HG02870 (cell line): Measurements from ENCODE around the gene TUT1.
"Not testable (repeated sequence)": the region's sequence is repeated elsewhere in the genome, so short reads cannot be mapped to it uniquely, and the experiment has no call there.

Source experiments
- ATAC-seq: cut with Tn5 transposase; IDR thresholded peaks from one replicate; pipeline ENCODE4 v1.9.1; 2021; ENCODE audit warnings: mild to moderate bottlenecking, moderate library complexity; ENCODE audit not compliant: unreplicated experiment

The TUT1 gene

GRCh38 chr11:62580959-62581715 lies 10.2 kb downstream of the TUT1 start:
- ATAC-seq: no peak

GRCh38 chr11:62579252-62579651 lies 12.1 kb downstream of the TUT1 start:
- ATAC-seq: no peak

- ATAC-seq: no peak
Measured at GRCh38 chr11:62578541-62578940, 12.8 kb downstream of the TUT1 start.

- no peak for ATAC-seq
Measured at GRCh38 chr11:62577046-62577714, 14.1 kb downstream of the TUT1 start.

- no peak for ATAC-seq
Measured at GRCh38 chr11:62575837-62576236, 15.5 kb downstream of the TUT1 start.

- no peak for ATAC-seq
Measured at GRCh38 chr11:62575156-62575555, 16.2 kb downstream of the TUT1 start.

- no peak for ATAC-seq
Measured at GRCh38 chr11:62574363-62575071, 16.8 kb downstream of the TUT1 start.

- ATAC-seq: peak; percentile 89
Measured at GRCh38 chr11:62573592-62574362, 17.5 kb downstream of the TUT1 start, which contains the start of gene EEF1G. EEF1G (minus strand) TSS chr11:62573891; CDS start chr11:62573842, 49 bp downstream.

GRCh38 chr11:62573006-62573591 lies 18.2 kb downstream of the TUT1 start:
- no peak for ATAC-seq

GRCh38 chr11:62572431-62572830 lies 18.9 kb downstream of the TUT1 start:
- ATAC-seq: no peak

GRCh38 chr11:62571493-62571892 lies 19.8 kb downstream of the TUT1 start:
- not testable (repeated sequence) for ATAC-seq

- ATAC-seq: not testable (repeated sequence)
Measured at GRCh38 chr11:62570903-62571302, 20.4 kb downstream of the TUT1 start.

GRCh38 chr11:62569611-62570010 lies 21.7 kb downstream of the TUT1 start:
- no peak for ATAC-seq

- no peak for ATAC-seq
Measured at GRCh38 chr11:62567018-62567633, 24.2 kb downstream of the TUT1 start.

GRCh38 chr11:62566247-62566646 lies 25.1 kb downstream of the TUT1 start:
- ATAC-seq: no peak

GRCh38 chr11:62565100-62565802 lies 26.1 kb downstream of the TUT1 start:
- no peak for ATAC-seq

- not testable (repeated sequence) for ATAC-seq
Measured at GRCh38 chr11:62561677-62562230, 29.6 kb downstream of the TUT1 start.

GRCh38 chr11:62560566-62561103 lies 30.7 kb downstream of the TUT1 start:
- ATAC-seq: no peak

GRCh38 chr11:62559626-62560025 lies 31.7 kb downstream of the TUT1 start:
- ATAC-seq: not testable (repeated sequence)
